Breast epithelium (tissue), 3 donors: ENCODE data around the gene DHCR7.

Source experiments
- CTCF ChIP-seq, 3 donors: fragments of 450-650 bp; IDR thresholded peaks; one replicate each; pipeline ENCODE4 v1.5.1; 2016 to 2017; ENCODE audit warnings: antibody characterized with exemption in 3 of 3, mild to moderate bottlenecking in 3 of 3, moderate library complexity in 3 of 3
- POLR2A ChIP-seq: fragments of 450-650 bp; IDR thresholded peaks from one replicate; pipeline ENCODE4 v1.6.1; 2016; ENCODE audit warnings: antibody characterized with exemption, mild to moderate bottlenecking, moderate library complexity

GRCh38 chr11:71400216-71400615, 48.0 kb downstream of the DHCR7 start:
- no peak for TF ChIP-seq POLR2A
- no peak for TF ChIP-seq CTCF (IDR thresholded peaks at IDR 0.05)
